Measurements from ENCODE around the gene CORO2B.

The CORO2B gene

GRCh38 chr15:68637767-68638404 lies 59.1 kb downstream of the CORO2B start:
- no peak for DNase-seq (ENCODE audit: low read depth)
- no peak for TF ChIP-seq CTCF (IDR thresholded peaks at IDR 0.05; ENCODE audit: control insufficient read depth, insufficient read depth, low read depth, low read length, missing control alignments)

GRCh38 chr15:68638953-68639515 lies 60.2 kb downstream of the CORO2B start:
- no peak overlapping the region for H3K4me3 ChIP-seq (ENCODE audit: control insufficient read depth, low read depth, low read length)
- DNase-seq (ENCODE audit: low read depth), result no peak
- no peak for TF ChIP-seq CTCF (IDR thresholded peaks at IDR 0.05; ENCODE audit: control insufficient read depth, insufficient read depth, low read depth, low read length, missing control alignments)

More at GRCh38 chr15:68637767-68638404, 59.1 kb downstream of the CORO2B start:
- H3K4me3 ChIP-seq (ENCODE audit: control insufficient read depth, low read depth, low read length), result no peak overlapping the region

- DNase-seq (ENCODE audit: low read depth), result no peak
- TF ChIP-seq CTCF (IDR thresholded peaks at IDR 0.05; ENCODE audit: control insufficient read depth, insufficient read depth, low read depth, low read length, missing control alignments), result no peak
- H3K4me3 ChIP-seq (ENCODE audit: control insufficient read depth, low read depth, low read length), result no peak overlapping the region
Measured at GRCh38 chr15:68639926-68640600, 61.3 kb downstream of the CORO2B start.

- no peak for DNase-seq (ENCODE audit: low read depth)
- H3K4me3 ChIP-seq (ENCODE audit: control insufficient read depth, low read depth, low read length), result no peak overlapping the region
- TF ChIP-seq CTCF (IDR thresholded peaks at IDR 0.05; ENCODE audit: control insufficient read depth, insufficient read depth, low read depth, low read length, missing control alignments), result no peak
Measured at GRCh38 chr15:68640791-68641331, 62.1 kb downstream of the CORO2B start.

- DNase-seq (ENCODE audit: low read depth), result no peak
- TF ChIP-seq CTCF (IDR thresholded peaks at IDR 0.05; ENCODE audit: control insufficient read depth, insufficient read depth, low read depth, low read length, missing control alignments), result no peak
- no peak overlapping the region for H3K4me3 ChIP-seq (ENCODE audit: control insufficient read depth, low read depth, low read length)
Measured at GRCh38 chr15:68641376-68641775, 62.6 kb downstream of the CORO2B start.

GRCh38 chr15:68642491-68642845 lies 63.7 kb downstream of the CORO2B start:
- no peak overlapping the region for H3K4me3 ChIP-seq (ENCODE audit: control insufficient read depth, low read depth, low read length)
- no peak for DNase-seq (ENCODE audit: low read depth)
- no peak for TF ChIP-seq CTCF (IDR thresholded peaks at IDR 0.05; ENCODE audit: control insufficient read depth, insufficient read depth, low read depth, low read length, missing control alignments)

All from AG09309 (cell line).